COR-L47 (cell line): ENCODE measurements around the gene TBC1D22A.

Source experiments
- DNase-seq: peaks from one replicate; lab custom pipeline; 2025; lab: John Stamatoyannopoulos, UW

The TBC1D22A gene

DNA sequence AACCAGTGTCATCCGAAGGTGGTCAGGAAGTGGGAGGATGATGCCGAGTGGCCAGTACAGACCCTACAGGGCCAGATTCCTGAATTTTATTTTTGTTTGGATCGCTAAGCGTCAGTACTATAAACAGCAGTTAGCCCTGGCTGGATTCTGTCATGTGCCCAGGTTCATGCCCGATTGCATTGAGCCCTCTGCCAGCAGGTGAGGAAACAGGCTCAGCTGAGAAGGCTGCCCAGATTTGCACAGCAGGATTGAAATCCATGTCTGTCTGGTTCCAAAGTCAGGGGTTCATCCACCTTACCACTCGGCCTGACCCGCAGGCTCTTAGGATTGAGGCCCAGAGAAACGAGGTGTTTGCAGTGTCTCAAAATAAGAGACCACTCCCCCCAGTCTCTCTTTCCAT lies 9.1 kb upstream of the TBC1D22A start:
- no peak for DNase-seq

DNA sequence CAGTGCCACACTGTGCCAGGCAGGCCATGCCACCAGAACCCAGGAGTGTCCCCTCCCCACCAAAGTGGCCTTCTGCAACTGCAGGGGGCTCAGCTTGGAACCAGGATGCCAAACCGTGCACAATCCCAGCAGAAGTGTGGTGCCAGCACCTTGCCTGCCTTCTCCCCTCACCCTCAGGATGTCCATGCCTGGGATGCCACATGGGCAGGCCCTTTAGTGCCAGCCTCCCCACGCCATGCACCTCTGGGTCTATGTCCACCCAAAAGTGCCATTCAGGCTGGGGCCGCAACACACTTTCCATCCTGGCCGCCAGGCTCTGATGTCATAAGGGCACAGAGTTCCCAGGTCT lies 8.7 kb upstream of the TBC1D22A start:
- DNase-seq = no peak

DNA sequence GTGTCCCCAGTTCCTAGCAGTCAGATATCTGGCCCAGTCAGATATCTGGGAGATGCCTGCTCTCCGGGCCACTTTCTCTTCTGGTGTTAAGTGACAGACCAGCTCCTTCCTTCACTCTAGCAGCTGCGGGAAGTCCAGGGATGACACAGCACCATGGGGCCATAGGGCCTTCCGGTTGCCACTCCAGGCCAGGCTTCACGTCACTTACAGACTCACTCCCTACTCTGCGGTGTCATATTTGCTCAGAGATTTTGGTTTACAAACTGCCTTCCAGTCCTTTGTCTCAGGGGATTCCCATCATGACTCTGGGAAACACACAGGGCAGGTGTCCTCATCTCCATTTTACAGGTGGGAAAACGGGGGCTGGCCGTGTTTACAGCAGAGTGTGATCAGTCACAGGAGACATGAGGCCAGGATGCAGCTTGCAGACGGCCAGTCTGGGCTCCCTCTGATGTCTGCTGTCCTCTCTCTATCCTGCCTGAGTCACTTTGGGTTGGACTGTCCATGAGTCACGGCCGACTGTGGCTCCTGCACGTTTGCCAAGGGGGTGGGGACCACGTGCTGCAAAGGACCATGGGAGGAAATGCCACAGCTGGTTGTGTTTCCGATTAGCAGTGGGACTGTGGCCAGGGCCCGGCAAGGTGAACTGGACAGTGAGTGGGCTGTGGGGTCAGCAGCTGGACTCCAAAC lies 8.2 kb upstream of the TBC1D22A start:
- DNase-seq = no peak

DNA sequence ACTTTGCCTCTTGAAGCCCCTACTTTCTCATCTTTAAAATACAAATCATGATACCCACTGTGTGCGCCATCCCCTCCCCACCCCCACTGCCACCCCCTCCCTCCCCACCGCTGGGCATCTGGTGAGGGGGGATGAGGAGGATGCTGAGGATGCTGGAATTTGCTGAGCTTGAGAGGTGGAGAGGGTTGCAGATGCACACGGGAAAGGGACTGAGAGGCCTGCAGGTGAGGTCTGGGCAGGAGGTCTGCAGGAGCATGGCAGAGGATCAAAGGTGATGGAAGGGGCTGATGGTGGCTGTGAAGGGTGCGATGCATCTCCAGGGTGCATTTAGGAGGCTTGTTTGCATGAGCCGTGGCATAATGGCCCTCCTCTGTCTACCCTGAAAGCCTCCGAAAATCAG lies 7.6 kb upstream of the TBC1D22A start:
- no peak for DNase-seq

DNA sequence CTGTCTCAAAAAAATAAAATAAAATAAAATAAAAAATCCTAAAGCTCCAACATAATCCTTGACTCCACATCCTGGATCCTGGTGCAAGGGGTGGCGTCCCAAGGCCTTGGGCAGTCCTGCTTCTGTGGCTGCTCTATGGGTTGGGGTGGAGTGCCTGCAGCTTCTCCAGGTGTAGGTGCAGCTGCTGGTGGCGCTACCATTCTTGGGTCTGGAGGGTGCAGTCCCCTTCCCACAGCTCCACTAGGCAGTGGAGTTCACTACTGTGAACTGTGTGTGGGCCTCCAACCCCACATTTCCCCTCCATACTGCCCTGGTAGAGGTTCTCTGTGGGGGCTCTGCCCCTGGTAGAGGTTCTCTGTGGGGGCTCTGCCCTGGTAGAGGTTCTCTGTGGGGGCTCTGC lies 6.9 kb upstream of the TBC1D22A start:
- DNase-seq = no peak

DNA sequence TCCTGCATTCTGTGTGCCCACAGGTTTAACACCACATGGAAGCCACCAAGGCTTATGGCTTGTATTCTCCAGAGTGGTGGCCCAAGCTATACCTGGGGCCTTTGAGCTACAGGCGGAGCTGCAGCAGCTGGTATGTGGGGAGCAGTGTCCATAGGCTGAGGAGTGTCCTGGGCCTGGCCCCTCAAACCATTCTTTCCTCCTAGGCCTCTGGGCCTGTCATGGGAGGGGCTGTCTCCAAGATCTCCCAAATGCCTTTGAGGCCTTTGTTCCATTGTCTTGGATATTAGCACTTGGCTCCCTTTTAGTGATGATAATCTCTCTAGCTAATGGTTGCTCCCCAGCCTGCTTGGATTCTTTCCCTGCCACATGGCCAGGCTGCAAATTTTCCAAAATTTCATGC lies 6.4 kb upstream of the TBC1D22A start:
- DNase-seq = no peak

DNA sequence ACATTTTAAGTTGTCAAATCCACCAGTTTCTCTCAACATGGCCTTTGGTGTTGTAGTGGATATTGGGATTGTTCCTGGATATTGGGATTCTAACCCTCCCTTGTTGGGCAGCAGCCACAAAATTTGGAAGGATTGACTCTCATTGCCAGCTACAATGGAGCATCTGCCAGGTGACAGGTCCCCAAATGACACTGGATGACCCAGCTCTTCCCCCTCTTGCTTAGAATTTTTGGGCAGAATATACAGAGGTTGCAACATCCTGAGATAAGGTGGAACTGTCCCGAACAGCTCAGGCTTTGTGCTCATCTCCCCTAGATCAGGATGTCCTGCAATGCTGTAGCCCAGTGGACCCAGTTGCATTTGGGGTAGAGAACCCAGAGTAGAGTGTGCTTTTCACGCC lies 5.3 kb upstream of the TBC1D22A start:
- DNase-seq = no peak

DNA sequence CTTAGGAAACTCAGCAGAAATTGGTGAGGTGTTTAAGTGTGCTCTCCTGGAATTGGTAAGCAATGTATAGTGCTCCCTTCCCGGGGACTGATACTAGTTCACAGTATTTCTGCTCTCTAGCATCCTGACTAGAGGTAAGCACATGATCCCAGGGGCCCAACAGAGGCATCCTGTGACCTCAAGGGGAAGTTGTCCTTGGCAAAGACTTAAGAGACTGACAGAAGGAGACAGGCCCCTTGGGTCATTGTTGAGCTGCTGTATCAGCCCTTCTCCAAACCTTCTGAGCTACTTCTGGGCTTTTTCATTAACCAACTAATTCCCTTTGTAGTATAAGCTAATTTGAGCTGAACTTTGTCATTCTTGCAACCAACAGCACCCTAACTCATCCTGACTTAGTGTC lies 4.3 kb upstream of the TBC1D22A start:
- DNase-seq = no peak

DNA sequence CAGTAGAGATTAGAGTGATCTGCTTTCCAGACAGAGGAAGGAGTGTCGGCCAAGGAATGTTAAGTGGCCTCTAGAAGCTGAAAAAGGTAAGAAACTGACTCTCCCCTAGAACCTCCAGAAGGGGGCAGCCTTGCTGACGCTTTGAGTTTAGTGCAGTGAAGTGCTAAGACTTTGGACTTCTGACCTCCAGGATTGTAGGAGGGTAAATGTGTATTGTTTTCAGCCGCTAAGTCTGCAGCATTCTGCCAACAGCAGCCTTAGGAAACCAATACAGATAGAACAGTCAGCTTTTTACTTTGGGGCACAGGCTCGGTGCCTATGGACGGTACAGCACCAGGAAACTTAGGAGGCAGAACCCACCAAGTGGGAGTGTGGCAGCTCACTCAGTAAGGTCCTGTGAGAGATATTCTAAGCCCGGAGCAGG lies 3.6 kb upstream of the TBC1D22A start:
- no peak for DNase-seq

DNA sequence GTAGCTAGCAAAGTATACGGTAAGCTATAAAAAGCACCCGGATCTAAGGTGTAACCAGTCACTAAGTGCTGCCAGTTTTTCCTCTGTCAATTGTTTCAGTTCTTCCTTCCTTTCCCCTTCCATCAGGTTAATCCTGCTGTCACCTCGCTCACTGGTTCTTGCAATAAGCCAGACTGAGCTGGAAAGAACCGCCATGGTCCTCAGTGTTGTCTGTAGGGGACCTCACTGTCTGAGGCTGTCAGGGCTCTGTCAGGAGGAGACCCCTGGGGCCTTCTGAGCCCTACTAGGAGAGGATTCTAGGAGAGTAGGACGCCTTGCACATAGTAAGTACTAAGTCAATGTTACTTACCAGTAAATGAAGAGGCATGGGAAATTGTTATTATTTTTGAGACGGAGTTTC lies 1.4 kb upstream of the TBC1D22A start:
- DNase-seq = no peak

DNA sequence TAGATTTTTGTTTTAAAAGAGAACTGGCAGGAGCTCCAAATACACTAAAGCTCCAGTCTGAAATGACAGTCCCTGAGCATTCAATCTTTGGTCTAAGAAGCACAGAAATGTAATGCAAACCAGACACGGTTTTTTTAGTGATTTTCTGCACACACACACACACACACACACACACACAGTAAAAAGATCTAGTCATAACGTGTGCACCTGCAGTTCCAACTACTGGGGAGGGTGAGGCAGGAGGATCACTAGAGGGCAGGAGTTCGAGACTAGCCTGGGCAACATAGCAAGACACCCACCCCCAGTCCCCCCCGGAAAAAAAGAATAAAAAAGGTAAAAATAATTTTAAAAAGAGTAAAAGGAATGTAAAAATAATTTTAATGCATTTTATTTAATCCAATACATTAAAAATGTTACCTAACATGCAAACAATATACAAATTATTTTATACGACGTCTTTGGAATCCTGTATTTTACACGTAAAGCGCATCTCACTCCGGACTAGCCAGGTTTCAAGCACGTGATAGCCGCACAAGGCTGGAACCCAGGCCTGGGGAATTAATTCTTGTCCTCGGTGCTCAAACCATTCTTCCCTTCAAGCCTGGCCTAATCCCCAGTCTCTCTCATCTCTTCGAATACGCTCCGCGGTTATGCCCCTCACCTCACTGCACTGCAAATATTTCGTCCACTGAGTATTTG lies 762 bp upstream of the TBC1D22A start:
- DNase-seq = no peak

DNA sequence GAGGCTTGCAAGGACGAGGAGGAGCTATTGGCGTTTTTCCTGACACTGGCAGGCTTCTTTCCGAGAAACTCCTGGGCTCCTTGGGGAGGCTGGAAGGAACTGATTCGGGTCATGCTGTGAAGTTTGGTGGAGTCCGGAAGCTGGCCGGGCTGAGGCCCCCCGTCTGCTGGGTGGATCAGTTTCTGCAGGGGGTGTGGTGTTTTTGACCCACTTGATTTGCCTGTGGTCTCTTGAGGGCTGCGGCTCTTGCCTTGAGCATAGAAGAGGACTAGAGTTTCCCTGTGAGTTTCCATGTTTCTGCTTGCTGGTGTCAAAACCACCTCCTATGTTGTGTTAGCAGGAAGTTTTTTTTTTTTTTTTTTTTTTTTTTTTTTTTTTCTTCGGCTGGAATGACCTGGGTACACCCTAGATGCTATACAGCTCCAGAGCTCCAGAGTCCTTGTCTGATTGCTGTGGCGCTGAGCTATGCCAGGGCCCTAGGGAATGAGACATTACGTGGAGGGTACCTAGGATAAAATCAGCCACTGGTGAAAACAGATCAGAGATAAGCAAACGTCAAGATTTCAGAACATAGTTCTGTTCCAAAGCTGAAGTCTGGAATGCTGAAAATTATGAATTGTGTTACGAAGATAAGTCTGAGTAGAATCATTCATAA lies 728 bp downstream of the TBC1D22A start:
- DNase-seq = no peak

DNA sequence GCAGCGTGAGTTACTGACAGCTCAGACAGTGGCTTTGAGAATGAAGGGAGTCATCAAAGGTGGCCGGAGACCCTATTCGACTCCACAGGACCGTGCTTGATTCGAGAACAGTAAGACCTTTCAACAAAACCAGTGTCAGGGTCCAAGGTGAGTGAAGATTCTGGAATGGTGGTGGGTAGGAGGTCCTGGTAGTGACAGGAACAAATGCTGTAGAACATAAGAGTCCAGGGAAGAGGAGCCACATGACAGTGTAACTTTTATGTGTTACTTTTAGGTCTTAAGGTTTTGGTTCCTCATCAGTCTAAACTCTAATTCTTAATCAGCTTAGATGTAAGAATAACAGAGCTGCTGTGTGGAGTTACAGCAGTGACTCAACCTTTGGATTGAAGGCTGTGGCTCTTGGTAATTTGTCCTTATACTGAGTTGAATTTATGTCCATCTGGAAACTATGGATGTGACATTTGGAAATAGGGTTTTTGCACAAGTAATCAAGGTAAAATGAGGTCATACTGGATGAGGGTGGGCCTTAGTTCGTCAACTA lies 1.8 kb downstream of the TBC1D22A start:
- DNase-seq = no peak

DNA sequence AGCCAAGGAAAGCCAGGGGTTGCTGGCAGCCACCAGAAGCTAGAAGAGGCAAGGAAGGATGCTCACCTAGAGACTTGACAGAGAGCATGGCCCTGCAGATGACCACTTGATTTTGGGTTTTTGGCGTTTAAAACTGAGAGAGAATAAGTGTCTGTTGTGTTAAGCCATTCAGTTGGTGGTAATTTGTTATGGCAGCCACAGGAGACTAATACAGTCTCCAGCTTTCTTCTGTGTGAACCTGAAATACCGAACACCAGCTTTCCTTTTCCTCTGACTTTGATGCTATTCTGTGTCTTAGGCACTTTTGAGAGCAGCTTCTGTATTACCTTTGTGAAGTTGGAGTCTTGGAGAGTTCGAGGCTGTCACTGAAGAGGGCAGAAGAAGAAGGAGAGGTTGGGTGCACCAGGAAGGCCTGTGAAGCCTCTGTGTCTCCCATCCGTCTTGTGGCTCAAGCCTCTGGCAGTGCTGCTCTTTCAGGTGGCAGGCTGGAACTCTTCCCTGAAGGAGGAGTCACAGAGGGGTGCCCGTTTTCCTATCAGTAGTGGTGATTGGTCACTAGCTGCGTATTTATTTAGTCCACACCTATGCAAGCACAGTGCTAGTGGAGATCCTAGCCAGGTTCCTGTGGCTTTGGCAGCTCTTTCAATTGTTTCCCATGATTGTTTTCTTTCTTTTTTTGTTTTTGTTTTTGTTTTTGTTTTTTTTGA lies 2.5 kb downstream of the TBC1D22A start:
- DNase-seq = no peak

DNA sequence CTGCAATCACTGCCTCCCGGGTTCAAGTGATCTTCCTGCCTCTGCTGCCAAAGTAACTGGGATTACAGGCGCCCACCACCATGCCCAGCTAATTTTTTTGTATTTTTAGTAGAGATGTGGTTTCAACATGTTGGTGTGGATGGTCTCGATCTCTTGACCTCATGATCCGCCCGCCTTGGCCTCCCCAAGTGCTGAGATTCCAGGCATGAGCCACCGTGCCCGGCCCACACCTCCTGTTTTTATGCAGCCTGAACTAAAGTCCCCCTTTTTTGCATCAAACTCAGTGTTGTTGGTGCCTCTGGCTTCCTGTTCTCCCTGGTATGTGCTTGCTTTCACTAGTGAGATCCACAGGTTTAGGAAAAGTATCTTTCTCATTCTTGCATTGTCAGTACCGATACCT lies 4.2 kb downstream of the TBC1D22A start:
- no peak for DNase-seq

DNA sequence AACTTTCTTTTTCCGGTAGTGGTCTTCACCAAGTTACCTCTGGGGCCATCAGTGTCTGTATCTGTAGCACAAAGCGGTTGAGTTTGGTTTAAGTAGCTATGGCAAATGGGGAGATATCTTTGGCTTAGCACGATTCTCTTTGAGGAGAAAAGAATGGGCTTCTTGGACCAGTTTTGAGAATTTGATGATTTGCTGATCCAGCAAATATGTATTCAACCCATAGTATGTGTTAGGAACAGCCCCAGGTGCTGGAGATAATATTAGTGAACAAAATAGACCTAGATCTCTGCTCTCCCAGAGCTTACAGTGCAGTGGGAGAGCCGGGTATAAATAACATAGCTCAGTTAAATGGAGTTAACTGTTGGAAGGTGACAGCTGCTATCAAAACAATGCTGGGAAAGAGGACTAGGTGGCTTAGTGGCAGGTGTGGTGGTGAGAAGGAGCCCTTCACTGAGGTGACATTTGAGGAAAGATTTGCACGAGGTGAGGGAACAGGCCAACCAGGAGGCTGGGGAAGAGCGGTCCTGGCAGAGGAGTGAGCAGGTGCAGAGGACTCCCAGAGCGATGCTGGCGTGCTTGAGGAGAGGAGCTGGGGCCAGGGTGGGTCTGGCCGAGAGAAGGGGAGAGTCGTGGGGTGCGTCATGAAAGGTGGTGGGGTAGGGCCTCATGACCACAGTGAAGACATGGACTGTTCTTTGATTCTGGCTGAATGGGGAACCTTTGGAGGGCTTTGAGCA lies 5.0 kb downstream of the TBC1D22A start:
- no peak for DNase-seq

DNA sequence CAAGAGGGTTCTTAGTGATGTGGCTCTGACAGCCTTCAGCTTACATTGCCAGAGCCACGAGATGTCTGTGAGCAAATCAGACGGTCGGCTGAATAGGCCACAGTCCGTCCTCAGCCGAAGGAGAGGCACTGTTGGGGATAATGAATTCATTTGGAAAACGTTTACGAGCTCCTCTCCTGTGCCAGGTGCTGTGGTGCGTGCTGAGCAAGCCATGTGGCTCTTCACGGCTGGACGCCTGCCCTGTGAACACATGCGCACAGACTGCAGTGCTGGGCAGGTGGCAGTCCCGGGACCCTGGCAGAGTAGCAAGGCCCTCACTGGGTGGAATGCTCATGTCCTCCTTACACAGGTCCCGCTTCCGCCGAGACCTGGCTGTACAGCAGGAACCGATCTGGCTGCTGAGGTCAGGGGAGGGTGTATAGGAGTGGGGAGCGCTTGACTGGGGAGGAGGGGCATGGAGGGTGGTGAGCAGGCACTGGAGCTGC lies 6.8 kb downstream of the TBC1D22A start:
- DNase-seq = no peak

DNA sequence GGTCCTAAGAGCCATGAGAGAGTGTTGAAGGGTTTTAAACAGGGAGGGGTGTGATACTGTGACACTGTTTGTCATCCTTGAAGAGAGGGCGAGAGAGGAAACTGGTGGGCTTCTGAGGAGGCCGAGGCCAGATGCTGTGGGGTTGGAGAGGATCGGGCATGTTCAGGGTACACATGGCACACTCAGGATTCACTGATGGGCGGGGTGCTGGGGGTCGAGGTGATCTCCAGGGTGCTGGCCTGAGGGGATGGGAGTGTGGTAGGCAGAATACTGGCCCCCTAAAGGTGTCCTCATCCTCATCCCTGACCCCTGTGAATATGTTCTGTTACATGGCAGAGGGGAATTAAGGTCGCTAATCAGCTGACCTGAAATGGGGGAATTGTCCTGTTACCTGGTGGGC lies 7.3 kb downstream of the TBC1D22A start:
- DNase-seq = no peak

DNA sequence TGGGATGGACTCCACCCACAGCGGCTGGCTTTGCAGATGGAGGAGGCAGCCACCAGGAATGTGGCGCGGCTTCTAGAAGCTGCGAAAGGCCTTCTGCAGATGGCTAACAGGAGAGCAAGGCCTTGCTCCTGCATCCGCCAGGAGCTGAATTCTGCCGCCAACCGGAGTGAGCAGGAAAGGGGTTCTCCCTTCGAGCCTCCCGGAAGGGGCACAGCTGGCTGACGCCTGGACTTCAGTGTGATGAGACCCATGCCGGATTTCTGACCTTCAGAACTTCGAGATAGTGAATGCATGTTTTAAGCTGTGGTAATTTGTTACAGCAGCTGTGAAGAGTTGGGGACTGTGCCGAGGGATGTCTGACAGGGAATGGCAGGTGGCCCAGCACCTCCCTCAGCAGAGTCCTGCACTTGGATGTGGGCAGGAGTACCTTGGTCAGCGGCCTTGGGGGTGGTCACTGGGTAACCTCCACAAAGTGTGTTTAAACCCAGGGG lies 7.7 kb downstream of the TBC1D22A start:
- no peak for DNase-seq

DNA sequence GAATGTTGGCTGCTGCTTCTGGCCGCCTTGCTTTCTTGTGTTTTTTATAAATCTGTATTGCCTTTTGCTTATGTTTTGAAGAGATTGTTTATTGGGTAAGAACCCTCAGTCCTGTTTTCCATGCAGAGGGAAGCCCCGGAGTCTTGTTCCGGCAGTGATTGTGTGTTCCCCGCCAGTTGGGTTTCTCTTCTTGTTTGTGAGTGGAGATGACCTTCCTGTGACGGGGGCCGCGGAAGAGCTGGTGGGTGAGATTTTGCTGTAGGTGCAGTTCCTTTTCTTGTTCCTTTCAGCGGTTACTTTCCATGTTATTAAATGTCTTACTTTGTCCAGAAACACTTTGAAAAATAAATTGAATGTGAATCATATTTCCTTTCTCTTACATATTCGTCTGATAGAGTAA lies 8.3 kb downstream of the TBC1D22A start:
- DNase-seq = no peak

DNA sequence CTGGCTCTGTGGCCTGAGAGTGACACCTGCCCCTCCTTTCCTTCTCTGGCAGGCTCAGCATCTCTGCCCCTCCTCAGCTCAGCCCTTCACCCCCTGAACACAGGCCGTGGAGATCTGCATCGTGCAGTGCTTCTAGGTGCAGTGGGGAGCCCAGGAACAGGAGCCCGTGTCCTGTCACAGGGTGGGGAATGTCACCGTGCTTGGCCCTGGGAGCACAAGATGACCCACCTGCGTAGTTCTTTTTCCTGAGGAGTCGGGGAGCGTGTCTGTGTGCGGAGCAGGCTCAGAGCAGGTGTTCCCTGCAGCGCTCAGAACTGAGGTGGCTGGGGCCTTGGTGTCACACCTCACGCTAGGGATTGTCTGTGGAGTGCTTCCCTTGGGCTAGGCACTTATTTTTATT lies 10.6 kb downstream of the TBC1D22A start:
- no peak for DNase-seq
